Measurements from ENCODE around the gene CADPS.
"Not testable (repeated sequence)": the region's sequence is repeated elsewhere in the genome, so short reads cannot be mapped to it uniquely, and the experiment has no call there.

The CADPS gene

GRCh38 chr3:62592408-62592807 lies 282.8 kb downstream of the CADPS start:
- no peak for DNase-seq (ENCODE audit: low read depth)

- DNase-seq (ENCODE audit: low read depth), result no peak
These were observed 286.1 kb downstream of the CADPS start for GRCh38 chr3:62589078-62589477.

GRCh38 chr3:62587579-62588031 lies 287.6 kb downstream of the CADPS start:
- DNase-seq (ENCODE audit: low read depth), result peak; percentile 87

- DNase-seq (ENCODE audit: low read depth), result peak; percentile 55
These were observed 288.0 kb downstream of the CADPS start for GRCh38 chr3:62587169-62587568.

GRCh38 chr3:62586356-62586755 lies 288.9 kb downstream of the CADPS start:
- DNase-seq (ENCODE audit: low read depth), result peak; percentile 90

- no peak for DNase-seq (ENCODE audit: low read depth)
These were observed 289.4 kb downstream of the CADPS start for GRCh38 chr3:62585861-62586260.

- DNase-seq (ENCODE audit: low read depth), result no peak
These were observed 290.6 kb downstream of the CADPS start for GRCh38 chr3:62584636-62585035.

GRCh38 chr3:62582495-62583172 lies 292.6 kb downstream of the CADPS start:
- DNase-seq (ENCODE audit: low read depth), result no peak

- not testable (repeated sequence) for DNase-seq (ENCODE audit: low read depth)
These were observed 294.7 kb downstream of the CADPS start for GRCh38 chr3:62580485-62580884.

- peak; percentile 31 for DNase-seq (ENCODE audit: low read depth)
These were observed 298.1 kb downstream of the CADPS start for GRCh38 chr3:62577153-62577552.

GRCh38 chr3:62574266-62574898 lies 300.8 kb downstream of the CADPS start:
- DNase-seq (ENCODE audit: low read depth), result peak; percentile 17

GRCh38 chr3:62571916-62572315 lies 303.3 kb downstream of the CADPS start:
- DNase-seq (ENCODE audit: low read depth), result no peak

- DNase-seq (ENCODE audit: low read depth), result no peak
These were observed 304.3 kb downstream of the CADPS start for GRCh38 chr3:62570888-62571287.

- no peak for DNase-seq (ENCODE audit: low read depth)
These were observed 305.6 kb downstream of the CADPS start for GRCh38 chr3:62569609-62570008.

- DNase-seq (ENCODE audit: low read depth), result peak; percentile 74
These were observed 307.9 kb downstream of the CADPS start for GRCh38 chr3:62567097-62568021.

- no peak for DNase-seq (ENCODE audit: low read depth)
These were observed 309.1 kb downstream of the CADPS start for GRCh38 chr3:62566022-62566557.

- DNase-seq (ENCODE audit: low read depth), result no peak
These were observed 312.6 kb downstream of the CADPS start for GRCh38 chr3:62562596-62562995.

- peak; percentile 45 for DNase-seq (ENCODE audit: low read depth)
These were observed 313.2 kb downstream of the CADPS start for GRCh38 chr3:62562017-62562416.

GRCh38 chr3:62559831-62560445 lies 315.3 kb downstream of the CADPS start:
- DNase-seq (ENCODE audit: low read depth), result peak; percentile 57

GRCh38 chr3:62558549-62559112 lies 316.6 kb downstream of the CADPS start:
- DNase-seq (ENCODE audit: low read depth), result peak; percentile 31

- DNase-seq (ENCODE audit: low read depth), result no peak
These were observed 317.2 kb downstream of the CADPS start for GRCh38 chr3:62557983-62558382.

- DNase-seq (ENCODE audit: low read depth), result no peak
These were observed 317.8 kb downstream of the CADPS start for GRCh38 chr3:62557450-62557849.
